Measurements from ENCODE around the gene ZCCHC13. TPM values are rescaled to one million over a fixed set of nuclear protein-coding genes. Genes with fewer than 3 reads are reported as not detected.

Gene ZCCHC13
- total and polyA plus RNA-seq, 2 of the 8 experiments (the other 6 are each of a cell fraction or from before 2014, with no cell fraction given): not detected

- no peak overlapping the region for H4K8ac ChIP-seq (ENCODE audit: extremely low read depth, insufficient read depth, low read length)
- 90% methylated on average over 5 of the region's 5 CpGs; no CpG with 5 or more reads in 1 of the 2 experiments for WGBS, 2 experiments (ENCODE audit: extremely low coverage in 1 of 2, insufficient coverage in 1 of 2, insufficient read length in 1 of 2, insufficient replicate concordance in 2 of 2, low coverage in 1 of 2, low lambda C conversion rate in 2 of 2, missing lambda C conversion rate in 1 of 2)
- H4K5ac ChIP-seq (ENCODE audit: insufficient read length, low read depth, low read length): no peak overlapping the region
- H3K9me3 ChIP-seq (ENCODE audit: insufficient read depth in 2 of 2, low read depth in 1 of 2, low read length in 1 of 2): no peaks in the 10 kb centered on the region
- no peak overlapping the region for H2AK5ac ChIP-seq (ENCODE audit: low read depth, low read length)
- H3K9ac ChIP-seq (replicated peaks in 1 of 4; ENCODE audit: extremely low read depth in 1 of 4, low read depth in 3 of 4, low read length in 3 of 4): no peak overlapping the region
- no peaks in the 10 kb centered on the region for H3K79me1 ChIP-seq (ENCODE audit: low read depth, low read length)
- H3K23ac ChIP-seq (ENCODE audit: insufficient read length): no peak overlapping the region
- no peak overlapping the region for H3K4me2 ChIP-seq (ENCODE audit: insufficient read depth in 1 of 2, low read depth in 2 of 2, low read length in 2 of 2)
- no peaks in the 10 kb centered on the region for H3K23me2 ChIP-seq (ENCODE audit: low read depth, low read length)
- H3K27ac ChIP-seq (ENCODE audit: low read depth, low read length): no peak overlapping the region
- FAIRE-seq: no peak
- no peak overlapping the region for H4K91ac ChIP-seq (replicated peaks; ENCODE audit: insufficient read length, low read length)
- H3K14ac ChIP-seq (ENCODE audit: insufficient read length): no peak overlapping the region
- peaks cover 1 to 25% (median 12%) of the 10 kb centered on the region in 4 experiments; a peak in 6 of 7 replicates for H3K4me1 ChIP-seq (replicated peaks in 1 of 4; ENCODE audit: control insufficient read depth in 3 of 4, insufficient read depth in 4 of 4, low read length in 3 of 4)
- no peak overlapping the region for H3K4me3 ChIP-seq (ENCODE audit: extremely low read depth in 1 of 4, insufficient read depth in 2 of 4, low read depth in 3 of 4, low read length in 4 of 4)
- POLR2A ChIA-PET (ENCODE audit: partially characterized antibody): interaction anchor here (1.0 to 2.9 kb wide), 5 partner anchors 25 to 60 kb away, joined by 3 to 9 read pairs (median 5); no protein-coding TSS in a partner anchor
- no peak overlapping the region for H3K18ac ChIP-seq (ENCODE audit: extremely low read depth, low read length)
- TF ChIP-seq FOSL1 (IDR thresholded peaks at IDR 0.05; ENCODE audit: insufficient read depth, low read depth, low read length) (no peak), ATF3 (IDR thresholded peaks at IDR 0.05; ENCODE audit: insufficient read depth, low read depth, low read length) (no peak), RFX5 (IDR thresholded peaks at IDR 0.05; ENCODE audit: borderline replicate concordance, low read depth, low read length) (no peak)
- H2BK120ac ChIP-seq (replicated peaks; ENCODE audit: low read depth, low read length): no peak overlapping the region
- H2AFZ ChIP-seq (ENCODE audit: low read length): no peak overlapping the region
- no peaks in the 10 kb centered on the region for H3K27me3 ChIP-seq (replicated peaks in 1 of 4; ENCODE audit: control insufficient read depth in 3 of 4, extremely low read depth in 1 of 4, insufficient read depth in 3 of 4, low read length in 3 of 4)
- no peak overlapping the region for H2BK5ac ChIP-seq (ENCODE audit: low read depth, low read length)
- no peak for DNase-seq (ENCODE audit: low read depth in 1 of 2, low spot score in 2 of 2)
- peaks cover 4 to 99% of the 10 kb centered on the region in 2 experiments; a peak in 3 of 4 replicates for H3K79me2 ChIP-seq (ENCODE audit: control insufficient read depth in 1 of 2, insufficient read depth in 2 of 2, low read length in 2 of 2)
- H2BK20ac ChIP-seq (ENCODE audit: low read length): no peak overlapping the region
- H3K4ac ChIP-seq (replicated peaks; ENCODE audit: insufficient read length, low read depth, low read length): no peak overlapping the region
- H3K56ac ChIP-seq (replicated peaks; ENCODE audit: insufficient read length, low read depth, low read length): no peak overlapping the region
- peaks cover 0 to 5% of the 10 kb centered on the region in 2 experiments for H4K20me1 ChIP-seq (replicated peaks in 1 of 2; ENCODE audit: control insufficient read depth in 1 of 2, insufficient read depth in 2 of 2, low read length in 2 of 2)
- H3K36me3 ChIP-seq (ENCODE audit: control insufficient read depth in 2 of 4, insufficient read depth in 4 of 4, low read length in 3 of 4): peaks cover 0 to 31% (median 2%) of the 10 kb centered on the region in 4 experiments; a peak in 4 of 8 replicates
- no peak overlapping the region for H2BK12ac ChIP-seq (ENCODE audit: low read depth, low read length)
- CTCF ChIA-PET (ENCODE audit: partially characterized antibody): interaction anchor here (1.3 kb wide), 1 partner anchor 12 kb away, joined by 3 read pairs; no protein-coding TSS in a partner anchor
- H2BK15ac ChIP-seq (ENCODE audit: low read length): no peak overlapping the region
These were observed 16.8 kb upstream of the ZCCHC13 start for GRCh38 chrX:74286950-74287740.
